Measurements from ENCODE around the gene TRPM3. TPM values are rescaled to one million over a fixed set of nuclear protein-coding genes. Genes with fewer than 3 reads are reported as not detected.

The TRPM3 gene
- total and polyA plus RNA-seq, 4 donors = 0.07 to 0.89 (median 0.67) TPM

DNA sequence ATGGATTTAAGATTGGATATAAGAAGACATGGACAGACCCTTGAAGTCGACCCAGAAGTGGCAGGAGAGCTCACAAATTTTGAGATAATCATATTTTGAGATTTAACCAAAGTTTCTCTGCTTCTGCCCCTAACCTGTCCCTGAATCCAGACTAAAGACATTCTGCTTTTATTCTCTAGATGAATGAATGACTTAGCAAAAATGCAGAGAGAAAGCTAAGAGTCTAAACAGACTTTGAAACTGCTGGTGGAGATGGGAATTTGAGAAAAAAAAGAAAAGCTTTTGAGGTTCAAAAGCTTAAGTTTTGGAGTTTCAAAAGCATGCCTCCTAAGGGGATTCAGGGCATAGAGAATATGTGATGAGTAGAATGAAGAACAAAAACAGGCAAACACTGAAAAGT lies 621.8 kb downstream of the TRPM3 start:
- WGBS = 76% methylated on average over 1 of the region's 1 CpG
- no peak overlapping the region for H3K9ac ChIP-seq (ENCODE audit: low read depth in 1 of 2, low read length in 2 of 2)

DNA sequence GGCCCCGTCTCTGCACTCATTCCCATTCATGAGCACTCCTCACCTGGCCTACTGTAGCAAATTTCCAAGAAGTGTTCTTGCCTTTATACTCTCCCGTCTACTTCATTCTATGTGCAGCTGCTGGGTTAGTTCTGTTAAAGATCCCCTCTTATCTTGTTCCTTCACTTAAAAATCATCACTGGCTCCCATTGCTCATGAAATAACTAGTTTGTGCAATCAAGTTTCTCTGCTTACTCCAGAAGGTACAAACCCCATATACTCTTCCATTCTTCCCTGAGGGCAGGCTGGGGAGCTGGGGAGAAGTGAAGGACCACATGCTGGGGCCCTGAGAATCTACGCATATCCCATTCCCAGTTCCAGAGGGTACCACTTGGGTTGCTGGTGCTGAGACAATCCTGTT lies 622.6 kb downstream of the TRPM3 start:
- Histone ChIP-seq H3K27me3 (ENCODE audit: control insufficient read depth in 4 of 4, insufficient read depth in 4 of 4, low read length in 3 of 4) (no peaks in the 10 kb centered on the region), H3K4me3 (ENCODE audit: low read depth in 1 of 3, low read length in 3 of 3) (no peak overlapping the region), H3K9ac (ENCODE audit: low read depth in 1 of 2, low read length in 2 of 2) (no peak overlapping the region), H3K27ac (ENCODE audit: low read depth in 1 of 2, low read length in 2 of 2) (no peak overlapping the region), H3K9me3 (ENCODE audit: control insufficient read depth in 4 of 4, low read length in 3 of 4) (no peaks in the 10 kb centered on the region), H3K4me1 (ENCODE audit: control insufficient read depth in 4 of 4, insufficient read depth in 4 of 4, low read length in 3 of 4) (no peaks in the 10 kb centered on the region), H3K36me3 (ENCODE audit: control insufficient read depth in 4 of 4, insufficient read depth in 3 of 4, low read depth in 1 of 4, low read length in 3 of 4) (no peaks in the 10 kb centered on the region)
- no peak for DNase-seq (ENCODE audit: low spot score)
- TF ChIP-seq, protein P1, sequence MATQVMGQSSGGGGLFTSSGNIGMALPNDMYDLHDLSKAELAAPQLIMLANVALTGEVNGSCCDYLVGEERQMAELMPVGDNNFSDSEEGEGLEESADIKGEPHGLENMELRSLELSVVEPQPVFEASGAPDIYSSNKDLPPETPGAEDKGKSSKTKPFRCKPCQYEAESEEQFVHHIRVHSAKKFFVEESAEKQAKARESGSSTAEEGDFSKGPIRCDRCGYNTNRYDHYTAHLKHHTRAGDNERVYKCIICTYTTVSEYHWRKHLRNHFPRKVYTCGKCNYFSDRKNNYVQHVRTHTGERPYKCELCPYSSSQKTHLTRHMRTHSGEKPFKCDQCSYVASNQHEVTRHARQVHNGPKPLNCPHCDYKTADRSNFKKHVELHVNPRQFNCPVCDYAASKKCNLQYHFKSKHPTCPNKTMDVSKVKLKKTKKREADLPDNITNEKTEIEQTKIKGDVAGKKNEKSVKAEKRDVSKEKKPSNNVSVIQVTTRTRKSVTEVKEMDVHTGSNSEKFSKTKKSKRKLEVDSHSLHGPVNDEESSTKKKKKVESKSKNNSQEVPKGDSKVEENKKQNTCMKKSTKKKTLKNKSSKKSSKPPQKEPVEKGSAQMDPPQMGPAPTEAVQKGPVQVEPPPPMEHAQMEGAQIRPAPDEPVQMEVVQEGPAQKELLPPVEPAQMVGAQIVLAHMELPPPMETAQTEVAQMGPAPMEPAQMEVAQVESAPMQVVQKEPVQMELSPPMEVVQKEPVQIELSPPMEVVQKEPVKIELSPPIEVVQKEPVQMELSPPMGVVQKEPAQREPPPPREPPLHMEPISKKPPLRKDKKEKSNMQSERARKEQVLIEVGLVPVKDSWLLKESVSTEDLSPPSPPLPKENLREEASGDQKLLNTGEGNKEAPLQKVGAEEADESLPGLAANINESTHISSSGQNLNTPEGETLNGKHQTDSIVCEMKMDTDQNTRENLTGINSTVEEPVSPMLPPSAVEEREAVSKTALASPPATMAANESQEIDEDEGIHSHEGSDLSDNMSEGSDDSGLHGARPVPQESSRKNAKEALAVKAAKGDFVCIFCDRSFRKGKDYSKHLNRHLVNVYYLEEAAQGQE (IDR thresholded peaks at IDR 0.05) = no peak
- TF ChIP-seq FOXA1 (IDR thresholded peaks at IDR 0.05) (no peak), HNF4G (IDR thresholded peaks at IDR 0.05) (no peak), RXRA (IDR thresholded peaks at IDR 0.05) (no peak), JUND (IDR thresholded peaks at IDR 0.05) (no peak), RAD21 (IDR thresholded peaks at IDR 0.05) (no peak), HNF4A (conservative IDR thresholded peaks at IDR 0.05) (no peak), TAF1 (conservative IDR thresholded peaks at IDR 0.05) (no peak), EGR1 (IDR thresholded peaks at IDR 0.05; ENCODE audit: low read depth in 2 of 2) (no peak), GABPA (IDR thresholded peaks at IDR 0.05 in 1 of 2, conservative IDR thresholded peaks at IDR 0.05 in 1 of 2) (no peak), NR2F2 (IDR thresholded peaks at IDR 0.05) (no peak), SP1 (IDR thresholded peaks at IDR 0.05) (no peak), YY1 (IDR thresholded peaks at IDR 0.05) (no peak), FOXA2 (IDR thresholded peaks at IDR 0.05) (no peak)
- TF ChIP-seq, protein P2, sequence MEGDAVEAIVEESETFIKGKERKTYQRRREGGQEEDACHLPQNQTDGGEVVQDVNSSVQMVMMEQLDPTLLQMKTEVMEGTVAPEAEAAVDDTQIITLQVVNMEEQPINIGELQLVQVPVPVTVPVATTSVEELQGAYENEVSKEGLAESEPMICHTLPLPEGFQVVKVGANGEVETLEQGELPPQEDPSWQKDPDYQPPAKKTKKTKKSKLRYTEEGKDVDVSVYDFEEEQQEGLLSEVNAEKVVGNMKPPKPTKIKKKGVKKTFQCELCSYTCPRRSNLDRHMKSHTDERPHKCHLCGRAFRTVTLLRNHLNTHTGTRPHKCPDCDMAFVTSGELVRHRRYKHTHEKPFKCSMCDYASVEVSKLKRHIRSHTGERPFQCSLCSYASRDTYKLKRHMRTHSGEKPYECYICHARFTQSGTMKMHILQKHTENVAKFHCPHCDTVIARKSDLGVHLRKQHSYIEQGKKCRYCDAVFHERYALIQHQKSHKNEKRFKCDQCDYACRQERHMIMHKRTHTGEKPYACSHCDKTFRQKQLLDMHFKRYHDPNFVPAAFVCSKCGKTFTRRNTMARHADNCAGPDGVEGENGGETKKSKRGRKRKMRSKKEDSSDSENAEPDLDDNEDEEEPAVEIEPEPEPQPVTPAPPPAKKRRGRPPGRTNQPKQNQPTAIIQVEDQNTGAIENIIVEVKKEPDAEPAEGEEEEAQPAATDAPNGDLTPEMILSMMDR (IDR thresholded peaks at IDR 0.05; ENCODE audit: low read depth, low read length, missing input control) = no peak
- TF ChIP-seq, protein P3, sequence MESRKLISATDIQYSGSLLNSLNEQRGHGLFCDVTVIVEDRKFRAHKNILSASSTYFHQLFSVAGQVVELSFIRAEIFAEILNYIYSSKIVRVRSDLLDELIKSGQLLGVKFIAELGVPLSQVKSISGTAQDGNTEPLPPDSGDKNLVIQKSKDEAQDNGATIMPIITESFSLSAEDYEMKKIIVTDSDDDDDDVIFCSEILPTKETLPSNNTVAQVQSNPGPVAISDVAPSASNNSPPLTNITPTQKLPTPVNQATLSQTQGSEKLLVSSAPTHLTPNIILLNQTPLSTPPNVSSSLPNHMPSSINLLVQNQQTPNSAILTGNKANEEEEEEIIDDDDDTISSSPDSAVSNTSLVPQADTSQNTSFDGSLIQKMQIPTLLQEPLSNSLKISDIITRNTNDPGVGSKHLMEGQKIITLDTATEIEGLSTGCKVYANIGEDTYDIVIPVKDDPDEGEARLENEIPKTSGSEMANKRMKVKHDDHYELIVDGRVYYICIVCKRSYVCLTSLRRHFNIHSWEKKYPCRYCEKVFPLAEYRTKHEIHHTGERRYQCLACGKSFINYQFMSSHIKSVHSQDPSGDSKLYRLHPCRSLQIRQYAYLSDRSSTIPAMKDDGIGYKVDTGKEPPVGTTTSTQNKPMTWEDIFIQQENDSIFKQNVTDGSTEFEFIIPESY (IDR thresholded peaks at IDR 0.05) = no peak
- TF ChIP-seq, protein P4, sequence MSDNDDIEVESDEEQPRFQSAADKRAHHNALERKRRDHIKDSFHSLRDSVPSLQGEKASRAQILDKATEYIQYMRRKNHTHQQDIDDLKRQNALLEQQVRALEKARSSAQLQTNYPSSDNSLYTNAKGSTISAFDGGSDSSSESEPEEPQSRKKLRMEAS (IDR thresholded peaks at IDR 0.05) = no peak
- TF ChIP-seq, protein P5, sequence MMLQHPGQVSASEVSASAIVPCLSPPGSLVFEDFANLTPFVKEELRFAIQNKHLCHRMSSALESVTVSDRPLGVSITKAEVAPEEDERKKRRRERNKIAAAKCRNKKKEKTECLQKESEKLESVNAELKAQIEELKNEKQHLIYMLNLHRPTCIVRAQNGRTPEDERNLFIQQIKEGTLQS (IDR thresholded peaks at IDR 0.05) = no peak
- WGBS = 96% methylated on average over 3 of the region's 3 CpGs

More for the DNA sequence above, 621.8 kb downstream of the TRPM3 start:
- DNase-seq (ENCODE audit: low spot score) = no peak
- Histone ChIP-seq H3K4me3 (ENCODE audit: low read depth in 1 of 3, low read length in 3 of 3) (no peak overlapping the region), H3K27ac (ENCODE audit: low read depth in 1 of 2, low read length in 2 of 2) (no peak overlapping the region), H3K27me3 (ENCODE audit: control insufficient read depth in 4 of 4, insufficient read depth in 4 of 4, low read length in 3 of 4) (no peaks in the 10 kb centered on the region), H3K36me3 (ENCODE audit: control insufficient read depth in 4 of 4, insufficient read depth in 3 of 4, low read depth in 1 of 4, low read length in 3 of 4) (no peaks in the 10 kb centered on the region), H3K4me1 (ENCODE audit: control insufficient read depth in 4 of 4, insufficient read depth in 4 of 4, low read length in 3 of 4) (no peaks in the 10 kb centered on the region), H3K9me3 (ENCODE audit: control insufficient read depth in 4 of 4, low read length in 3 of 4) (no peaks in the 10 kb centered on the region)
- TF ChIP-seq RAD21 (IDR thresholded peaks at IDR 0.05) = no peak
- TF ChIP-seq, protein P5 (IDR thresholded peaks at IDR 0.05) = no peak

All from liver (tissue), 9 donors.